Right atrium auricular region (tissue), 2 donors: Measurements from ENCODE around the gene FSIP2. TPM values are rescaled to one million over a fixed set of nuclear protein-coding genes. Genes with fewer than 3 reads are reported as not detected.
"Not testable (repeated sequence)": the region's sequence is repeated elsewhere in the genome, so short reads cannot be mapped to it uniquely, and the experiment has no call there.

Source experiments
- DNase-seq: peaks from one replicate; pipeline ENCODE4 v3.0.0-alpha.2; 2019; ENCODE audit warnings: low spot score
- H3K27ac ChIP-seq, 2 donors: fragments of 200-600 bp; sonication (generic); 1 replicate in 1 of 2; 2 replicates in 1 of 2; pipeline ENCODE4 v1.5.1; 2016 to 2019
- H3K27me3 ChIP-seq, 2 donors: fragments of 200-600 bp; sonication (generic); one replicate each; pipeline versions ENCODE4 v1.5.1 to v1.6.0; 2017 to 2019
- H3K36me3 ChIP-seq: fragments of 200-600 bp; sonication (generic); one replicate; pipeline ENCODE4 v1.5.1; 2016
- H3K4me1 ChIP-seq, 2 donors: fragments of 200-600 bp; sonication (generic); one replicate each; pipeline versions ENCODE4 v1.5.1 to v1.6.0; 2017 to 2019
- H3K4me3 ChIP-seq, 2 donors: fragments of 200-600 bp; sonication (generic); 1 replicate in 1 of 2; 2 replicates in 1 of 2; pipeline ENCODE4 v1.5.1; 2017 to 2019; ENCODE audit warnings: mild to moderate bottlenecking in 1 of 2, moderate library complexity in 1 of 2
- H3K9me3 ChIP-seq, 2 donors: fragments of 200-600 bp; sonication (generic); one replicate each; pipeline ENCODE4 v1.5.1; 2019
- total RNA-seq, 2 donors: library from RNA; depleted of rRNA; stranded (reverse); fragments of >200 nt; gene quantifications; one replicate each; pipeline ENCODE4 v1.1.0, GENCODE V29; 2016
- TF ChIP-seq, protein P1 (sequence below), 2 donors: fragments of 200-600 bp; sonication (generic); IDR thresholded peaks; one replicate each; pipeline ENCODE4 v1.5.1; 2019; ENCODE audit warnings: antibody characterized with exemption in 2 of 2

FSIP2 gene
- total RNA-seq, 2 donors from 2014 or later = 0.22 to 0.28 TPM

DNA sequence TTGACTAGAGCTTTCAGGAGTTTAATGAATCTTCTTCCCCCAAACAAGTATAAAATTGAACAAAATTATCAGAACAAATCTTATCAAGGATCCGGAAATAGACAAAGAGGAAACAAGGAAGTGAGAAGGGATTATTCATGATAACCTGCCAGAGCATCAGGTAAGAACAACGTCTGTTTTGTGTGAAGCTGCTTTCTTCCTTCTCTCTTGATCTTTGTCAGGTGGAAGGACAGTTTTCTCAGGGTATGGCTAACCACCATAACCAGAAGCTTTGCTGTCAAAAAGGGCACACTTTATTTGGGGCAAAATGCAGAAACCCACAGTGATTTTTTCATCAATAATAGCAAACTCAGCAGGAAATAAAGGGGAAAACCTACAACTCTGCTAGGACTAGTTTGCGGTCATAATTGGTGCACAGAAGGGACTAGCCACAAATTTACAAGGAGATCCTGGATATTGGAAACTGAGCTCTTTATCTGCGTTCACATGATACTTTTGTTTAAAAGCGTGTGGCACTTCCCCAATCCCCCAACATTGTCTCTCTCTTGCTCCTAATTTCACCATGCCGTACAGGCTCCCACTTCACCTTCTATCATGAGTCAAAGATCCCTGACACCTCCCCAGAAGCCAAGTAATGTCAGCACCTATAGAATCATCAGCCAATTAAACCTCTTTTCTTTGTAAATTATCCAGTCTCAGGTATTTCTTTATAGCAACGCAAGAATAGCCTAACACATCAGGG lies 124.2 kb downstream of the FSIP2 start:
- no peaks in the 10 kb centered on the region for H3K9me3 ChIP-seq
- TF ChIP-seq, protein P1, sequence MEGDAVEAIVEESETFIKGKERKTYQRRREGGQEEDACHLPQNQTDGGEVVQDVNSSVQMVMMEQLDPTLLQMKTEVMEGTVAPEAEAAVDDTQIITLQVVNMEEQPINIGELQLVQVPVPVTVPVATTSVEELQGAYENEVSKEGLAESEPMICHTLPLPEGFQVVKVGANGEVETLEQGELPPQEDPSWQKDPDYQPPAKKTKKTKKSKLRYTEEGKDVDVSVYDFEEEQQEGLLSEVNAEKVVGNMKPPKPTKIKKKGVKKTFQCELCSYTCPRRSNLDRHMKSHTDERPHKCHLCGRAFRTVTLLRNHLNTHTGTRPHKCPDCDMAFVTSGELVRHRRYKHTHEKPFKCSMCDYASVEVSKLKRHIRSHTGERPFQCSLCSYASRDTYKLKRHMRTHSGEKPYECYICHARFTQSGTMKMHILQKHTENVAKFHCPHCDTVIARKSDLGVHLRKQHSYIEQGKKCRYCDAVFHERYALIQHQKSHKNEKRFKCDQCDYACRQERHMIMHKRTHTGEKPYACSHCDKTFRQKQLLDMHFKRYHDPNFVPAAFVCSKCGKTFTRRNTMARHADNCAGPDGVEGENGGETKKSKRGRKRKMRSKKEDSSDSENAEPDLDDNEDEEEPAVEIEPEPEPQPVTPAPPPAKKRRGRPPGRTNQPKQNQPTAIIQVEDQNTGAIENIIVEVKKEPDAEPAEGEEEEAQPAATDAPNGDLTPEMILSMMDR (IDR thresholded peaks at IDR 0.05) = no peak
- H3K27ac ChIP-seq = no peak overlapping the region
- no peaks in the 10 kb centered on the region for H3K36me3 ChIP-seq
- H3K4me1 ChIP-seq = no peaks in the 10 kb centered on the region
- no peaks in the 10 kb centered on the region for H3K27me3 ChIP-seq
- no peak overlapping the region for H3K4me3 ChIP-seq
- DNase-seq = no peak

DNA sequence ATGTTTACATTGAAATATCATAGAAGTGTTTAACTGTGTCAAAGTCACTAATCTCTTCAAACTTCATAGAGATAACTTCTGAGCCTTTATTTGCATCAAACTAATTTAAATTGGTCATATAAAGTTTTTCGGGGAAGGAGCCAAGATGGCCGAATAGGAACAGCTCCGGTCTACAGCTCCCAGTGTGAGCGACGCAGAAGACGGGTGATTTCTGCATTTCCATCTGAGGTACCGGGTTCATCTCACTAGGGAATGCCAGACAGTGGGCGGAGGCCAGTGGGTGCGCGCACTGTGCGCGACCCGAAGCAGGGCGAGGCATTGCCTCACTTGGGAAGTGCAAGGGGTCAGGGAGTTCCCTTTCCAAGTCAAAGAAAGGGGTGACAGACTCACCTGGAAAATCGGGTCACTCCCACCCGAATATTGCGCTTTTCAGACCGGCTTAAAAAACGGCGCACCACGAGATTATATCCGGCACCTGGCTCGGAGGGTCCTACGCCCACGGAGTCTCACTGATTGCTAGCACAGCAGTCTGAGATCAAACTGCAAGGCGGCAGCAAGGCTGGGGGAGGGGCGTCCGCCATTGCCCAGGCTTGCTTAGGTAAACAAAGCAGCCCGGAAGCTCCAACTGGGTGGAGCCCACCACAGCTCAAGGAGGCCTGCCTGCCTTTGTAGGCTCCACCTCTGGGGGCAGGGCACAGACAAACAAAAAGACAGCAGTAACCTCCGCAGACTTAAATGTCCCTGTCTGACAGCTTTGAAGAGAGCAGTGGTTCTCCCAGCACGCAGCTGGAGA lies 126.1 kb downstream of the FSIP2 start:
- not testable (repeated sequence) for H3K9me3 ChIP-seq, H3K4me3 ChIP-seq, H3K4me1 ChIP-seq, H3K27ac ChIP-seq, DNase-seq, H3K36me3 ChIP-seq, H3K27me3 ChIP-seq

DNA sequence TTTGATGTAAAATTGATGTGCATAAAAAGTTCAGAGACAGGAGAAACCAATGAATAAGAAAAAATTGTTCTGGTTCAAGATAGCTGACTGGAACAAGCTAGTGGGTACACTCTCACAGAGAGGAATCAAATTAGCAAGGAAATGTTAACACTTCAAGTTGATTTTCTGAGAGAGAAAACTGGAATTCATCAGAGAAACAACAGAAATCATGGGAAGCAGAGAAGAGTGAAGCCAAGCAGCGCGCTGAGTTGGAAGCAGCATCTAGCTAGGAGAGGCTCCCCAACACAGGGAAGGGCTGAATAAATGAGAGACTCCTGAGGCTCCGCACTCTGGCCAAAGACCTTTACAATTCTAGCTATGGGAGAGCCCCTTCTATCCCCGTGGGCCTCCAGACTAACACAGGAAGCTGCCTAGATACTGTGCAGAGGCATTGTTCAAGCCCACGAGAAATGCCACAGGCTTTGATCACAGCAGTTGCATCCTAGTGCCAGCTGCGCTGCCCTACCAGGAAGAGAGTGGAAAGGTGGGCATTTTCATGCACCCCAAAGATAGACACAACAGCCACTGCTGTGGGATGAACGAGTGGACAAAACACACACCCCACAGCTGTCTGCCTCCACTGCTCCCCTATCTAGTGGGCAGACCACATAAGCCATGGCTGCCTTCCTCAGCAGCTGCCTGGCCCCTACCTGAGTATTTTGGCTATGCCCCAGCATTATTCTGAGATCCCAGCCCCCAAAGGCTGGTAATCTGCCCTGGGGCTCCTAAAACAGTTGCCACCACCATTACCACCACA lies 136.7 kb downstream of the FSIP2 start:
- DNase-seq = no peak
- TF ChIP-seq, protein P1 (IDR thresholded peaks at IDR 0.05) = no peak

DNA sequence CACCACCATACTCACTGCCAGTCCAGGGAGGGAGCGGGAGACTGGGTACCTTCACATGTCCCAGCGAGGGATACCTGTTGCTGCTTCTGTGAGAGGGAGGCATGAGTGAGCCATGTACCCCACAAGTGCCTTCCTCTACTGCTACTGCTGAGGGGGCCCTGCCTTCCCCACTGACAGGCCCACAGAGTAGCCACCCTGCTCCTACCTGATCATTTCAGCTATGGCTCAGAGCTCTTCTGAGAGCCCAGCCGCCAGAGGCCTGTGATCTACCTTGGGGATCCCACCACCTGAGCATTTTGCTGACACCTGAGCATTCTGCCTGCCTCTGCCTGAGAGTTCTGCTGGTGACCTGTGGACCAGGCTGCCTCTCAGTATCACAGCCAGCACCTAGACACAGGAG lies 137.6 kb downstream of the FSIP2 start:
- Histone ChIP-seq H3K4me3 (no peak overlapping the region), H3K4me1 (no peaks in the 10 kb centered on the region), H3K9me3 (no peaks in the 10 kb centered on the region), H3K27me3 (no peaks in the 10 kb centered on the region), H3K36me3 (no peaks in the 10 kb centered on the region), H3K27ac (no peak overlapping the region)
- TF ChIP-seq, protein P1 (IDR thresholded peaks at IDR 0.05) = no peak
- no peak for DNase-seq

More for the DNA sequence above, 136.7 kb downstream of the FSIP2 start:
- H3K36me3 ChIP-seq = no peaks in the 10 kb centered on the region
- no peaks in the 10 kb centered on the region for H3K9me3 ChIP-seq
- no peak overlapping the region for H3K4me3 ChIP-seq
- no peaks in the 10 kb centered on the region for H3K4me1 ChIP-seq
- H3K27ac ChIP-seq = no peak overlapping the region
- H3K27me3 ChIP-seq = no peaks in the 10 kb centered on the region

DNA sequence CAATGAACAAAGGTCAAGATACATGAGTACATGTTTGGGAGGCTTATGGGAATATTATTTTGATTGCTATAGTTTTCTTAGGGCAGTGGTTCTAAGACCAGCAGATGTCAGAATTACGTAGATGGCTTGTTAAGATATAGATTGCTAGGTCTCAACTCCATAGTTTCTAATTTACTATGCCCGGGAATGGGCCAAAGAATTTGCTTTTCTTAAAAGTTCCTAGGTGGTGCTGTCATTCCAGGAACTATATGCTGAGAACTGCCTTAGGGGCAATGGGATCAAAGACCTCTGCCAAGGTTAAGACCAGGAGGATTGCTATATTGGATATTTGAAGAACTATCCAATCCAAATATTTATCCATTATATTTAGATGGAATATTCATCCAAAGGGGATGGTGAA lies 141.8 kb downstream of the FSIP2 start:
- Histone ChIP-seq H3K27me3 (no peaks in the 10 kb centered on the region), H3K4me1 (no peaks in the 10 kb centered on the region), H3K9me3 (no peaks in the 10 kb centered on the region), H3K4me3 (no peak overlapping the region), H3K36me3 (no peaks in the 10 kb centered on the region), H3K27ac (no peak overlapping the region)
- no peak for DNase-seq
- TF ChIP-seq, protein P1 (IDR thresholded peaks at IDR 0.05) = no peak
